Vein endothelial cell (primary cell): ENCODE data around the gene TSPY9. TPM values are rescaled to one million over a fixed set of nuclear protein-coding genes. Genes with fewer than 3 reads are reported as not detected.

ENCODE experiments used
- total RNA-seq: library from RNA; depleted of rRNA; stranded (reverse); fragments of >200 nt; gene quantifications from 2 replicates; pipeline ENCODE4 v1.2.3, GENCODE V29; 2012

TSPY9 gene, protein sequence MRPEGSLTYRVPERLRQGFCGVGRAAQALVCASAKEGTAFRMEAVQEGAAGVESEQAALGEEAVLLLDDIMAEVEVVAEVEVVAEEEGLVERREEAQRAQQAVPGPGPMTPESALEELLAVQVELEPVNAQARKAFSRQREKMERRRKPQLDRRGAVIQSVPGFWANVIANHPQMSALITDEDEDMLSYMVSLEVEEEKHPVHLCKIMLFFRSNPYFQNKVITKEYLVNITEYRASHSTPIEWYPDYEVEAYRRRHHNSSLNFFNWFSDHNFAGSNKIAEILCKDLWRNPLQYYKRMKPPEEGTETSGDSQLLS
- not detected in 2 replicates for total RNA-seq

DNA sequence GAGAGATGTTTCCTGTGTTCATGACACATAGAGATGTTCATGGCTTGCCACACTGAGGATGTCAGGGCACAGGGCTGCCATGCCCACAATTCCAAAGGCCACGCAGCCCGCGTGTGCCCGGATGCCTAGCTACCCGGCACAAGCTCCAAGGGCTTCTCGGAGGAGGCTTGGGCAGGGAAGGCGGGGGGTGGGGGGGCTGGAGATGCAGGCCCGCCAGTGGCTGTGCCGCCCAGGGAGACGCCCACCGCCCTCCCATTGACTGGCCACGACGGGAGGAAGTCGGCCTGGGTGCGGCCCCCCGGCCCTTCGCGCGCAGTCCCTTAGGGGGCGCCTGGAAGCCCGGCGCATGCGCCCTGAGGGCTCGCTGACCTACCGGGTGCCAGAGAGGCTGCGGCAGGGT lies at the start of gene TSPY9:
TSS of gene TSPY9 (plus strand) at position 301 of the 400 bp plus-strand sequence. CDS start at position 347, 46 bp downstream.

DNA sequence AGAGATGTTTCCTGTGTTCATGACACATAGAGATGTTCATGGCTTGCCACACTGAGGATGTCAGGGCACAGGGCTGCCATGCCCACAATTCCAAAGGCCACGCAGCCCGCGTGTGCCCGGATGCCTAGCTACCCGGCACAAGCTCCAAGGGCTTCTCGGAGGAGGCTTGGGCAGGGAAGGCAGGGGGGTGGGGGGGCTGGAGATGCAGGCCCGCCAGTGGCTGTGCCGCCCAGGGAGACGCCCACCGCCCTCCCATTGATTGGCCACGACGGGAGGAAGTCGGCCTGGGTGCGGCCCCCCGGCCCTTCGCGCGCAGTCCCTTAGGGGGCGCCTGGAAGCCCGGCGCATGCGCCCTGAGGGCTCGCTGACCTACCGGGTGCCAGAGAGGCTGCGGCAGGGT lies 20.4 kb upstream of the TSPY9 start, which contains the start of gene TSPY1:
TSS of gene TSPY1 (plus strand) at position 301 of the 400 bp plus-strand sequence. CDS start at position 347, 46 bp downstream.

DNA sequence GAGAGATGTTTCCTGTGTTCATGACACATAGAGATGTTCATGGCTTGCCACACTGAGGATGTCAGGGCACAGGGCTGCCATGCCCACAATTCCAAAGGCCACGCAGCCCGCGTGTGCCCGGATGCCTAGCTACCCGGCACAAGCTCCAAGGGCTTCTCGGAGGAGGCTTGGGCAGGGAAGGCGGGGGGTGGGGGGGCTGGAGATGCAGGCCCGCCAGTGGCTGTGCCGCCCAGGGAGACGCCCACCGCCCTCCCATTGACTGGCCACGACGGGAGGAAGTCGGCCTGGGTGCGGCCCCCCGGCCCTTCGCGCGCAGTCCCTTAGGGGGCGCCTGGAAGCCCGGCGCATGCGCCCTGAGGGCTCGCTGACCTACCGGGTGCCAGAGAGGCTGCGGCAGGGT lies 40.5 kb downstream of the TSPY9 start, which contains the start of gene TSPY10:
TSS of gene TSPY10 (plus strand) at position 301 of the 400 bp plus-strand sequence. CDS start at position 347, 46 bp downstream.

Other genes with a start within 250 kb of the TSPY9 start
- not detected in 2 replicates for gene TSPY4, start 149.8 kb upstream of the TSPY9 start, total RNA-seq
- not detected in 2 replicates for gene TSPY8, start 129.5 kb upstream of the TSPY9 start, total RNA-seq
- not detected in 2 replicates for gene TSPY3, start 88.8 kb upstream of the TSPY9 start, total RNA-seq
- gene TSPY1, start 20.3 kb upstream of the TSPY9 start, total RNA-seq = not detected in 2 replicates
- not detected in 2 replicates for gene TSPY10, start 40.6 kb downstream of the TSPY9 start, total RNA-seq